ENCODE results near the gene ZNF865. TPM values are rescaled to one million over a fixed set of nuclear protein-coding genes. Genes with fewer than 3 reads are reported as not detected.

ZNF865 gene
- total and polyA plus RNA-seq, 7 experiments from 2014 or later, result 0.06 to 22.7 (median 15.2) TPM

GRCh38 chr19:55600662-55601028 lies 4.8 kb upstream of the ZNF865 start:
- H3K36me3 ChIP-seq (ENCODE audit: control insufficient read depth in 2 of 3, insufficient read depth in 3 of 3, low read length in 3 of 3), result peaks cover 0 to 31% (median 0%) of the 10 kb centered on the region in 3 experiments
- H3K9me3 ChIP-seq (ENCODE audit: control insufficient read depth in 2 of 3, low read length in 3 of 3), result no peaks in the 10 kb centered on the region
- peak overlapping the region; percentile 93 for H3K27ac ChIP-seq (ENCODE audit: low read depth, low read length)
- H3K4me1 ChIP-seq (ENCODE audit: control insufficient read depth in 2 of 2, insufficient read depth in 2 of 2, low read length in 2 of 2), result peaks cover 0 to 17% of the 10 kb centered on the region in 2 donors
- DNase-seq (no peak), ATAC-seq (no peak)
- ChIA-PET CTCF (no interaction called here), POLR2A (interaction anchor here (0.7 to 3.4 kb wide), 8 partner anchors 18 to 124 kb away, joined by 3 to 35 read pairs (median 14); partner anchors contain the start of genes ZNF581, ZNF628 and ZNF784)
- H3K27me3 ChIP-seq (ENCODE audit: control insufficient read depth in 2 of 2, insufficient read depth in 2 of 2, low read length in 2 of 2), result no peaks in the 10 kb centered on the region
- H3K27me3 Mint-ChIP-seq, result no peaks in the 10 kb centered on the region
- peaks cover 22 to 38% (median 33%) of the 10 kb centered on the region in 7 donors for H3K4me1 Mint-ChIP-seq
- H3K4me3 Mint-ChIP-seq, result peak overlapping the region; percentile 76 to 91 (median 87)
- peak overlapping the region; percentile 70 to 94 (median 87) for H3K27ac Mint-ChIP-seq
- H3K9me3 Mint-ChIP-seq, result peaks cover 0 to 7% (median 0%) of the 10 kb centered on the region in 11 donors
- H3K4me3 ChIP-seq (ENCODE audit: low read length), result peak overlapping the region; percentile 63
- intact Hi-C loops (cut with micrococcal nuclease), result loop anchor here in 1 of 2 donors (1.0 kb wide), 1 partner anchor 261 kb away; the partner anchor contains the start of gene KMT5C
- H3K36me3 Mint-ChIP-seq, result peaks cover 3 to 24% (median 14%) of the 10 kb centered on the region in 5 donors

GRCh38 chr19:55601084-55601483 lies 4.4 kb upstream of the ZNF865 start:
- no peak for DNase-seq
- Mint-ChIP-seq H3K4me3 (peak overlapping the region; percentile 76 to 91 (median 87)), H3K27me3 (peaks cover 0 to 3% (median 0%) of the 10 kb centered on the region in 5 donors), H3K4me1 (peaks cover 24 to 41% (median 36%) of the 10 kb centered on the region in 7 donors), H3K27ac (peak overlapping the region; percentile 70 to 94 (median 87)), H3K9me3 (peaks cover 0 to 5% (median 0%) of the 10 kb centered on the region in 11 donors), H3K36me3 (peaks cover 0 to 19% (median 9%) of the 10 kb centered on the region in 5 donors)
- Histone ChIP-seq H3K4me1 (ENCODE audit: control insufficient read depth in 2 of 2, insufficient read depth in 2 of 2, low read length in 2 of 2) (peaks cover 0 to 17% of the 10 kb centered on the region in 2 donors), H3K27me3 (ENCODE audit: control insufficient read depth in 2 of 2, insufficient read depth in 2 of 2, low read length in 2 of 2) (no peaks in the 10 kb centered on the region), H3K9me3 (ENCODE audit: control insufficient read depth in 2 of 3, low read length in 3 of 3) (no peaks in the 10 kb centered on the region), H3K27ac (ENCODE audit: low read depth, low read length) (peak overlapping the region; percentile 93), H3K4me3 (ENCODE audit: low read length) (peak overlapping the region; percentile 63), H3K36me3 (ENCODE audit: control insufficient read depth in 2 of 3, insufficient read depth in 3 of 3, low read length in 3 of 3) (peaks cover 0 to 26% (median 0%) of the 10 kb centered on the region in 3 experiments)
- no peak for ATAC-seq
- CTCF ChIA-PET, result no interaction called here
- intact Hi-C loops (cut with micrococcal nuclease), result no loop called here
- POLR2A ChIA-PET, result interaction anchor here (0.7 to 3.4 kb wide), 6 partner anchors 17 to 53 kb away, joined by 3 to 35 read pairs (median 8); partner anchors contain the start of genes ZNF581 and ZNF784

GRCh38 chr19:55602104-55603001 lies 3.1 kb upstream of the ZNF865 start:
- Histone ChIP-seq H3K36me3 (ENCODE audit: control insufficient read depth in 2 of 3, insufficient read depth in 3 of 3, low read length in 3 of 3) (peaks cover 0 to 15% (median 0%) of the 10 kb centered on the region in 3 experiments), H3K4me3 (ENCODE audit: low read length) (no peak overlapping the region), H3K27me3 (ENCODE audit: control insufficient read depth in 2 of 2, insufficient read depth in 2 of 2, low read length in 2 of 2) (no peaks in the 10 kb centered on the region), H3K4me1 (ENCODE audit: control insufficient read depth in 2 of 2, insufficient read depth in 2 of 2, low read length in 2 of 2) (peaks cover 7 to 24% of the 10 kb centered on the region in 2 donors), H3K27ac (ENCODE audit: low read depth, low read length) (no peak overlapping the region), H3K9me3 (ENCODE audit: control insufficient read depth in 2 of 3, low read length in 3 of 3) (no peaks in the 10 kb centered on the region)
- H3K27me3 Mint-ChIP-seq, result peaks cover 0 to 3% (median 0%) of the 10 kb centered on the region in 5 donors
- peaks cover 0 to 15% (median 6%) of the 10 kb centered on the region in 5 donors for H3K36me3 Mint-ChIP-seq
- H3K4me1 Mint-ChIP-seq, result peaks cover 30 to 53% (median 49%) of the 10 kb centered on the region in 7 donors
- ATAC-seq (no peak), DNase-seq (no peak)
- ChIA-PET POLR2A (interaction anchor here (0.7 to 3.3 kb wide), 2 partner anchors 27 to 37 kb away, joined by 3 to 12 read pairs; no protein-coding TSS in a partner anchor), CTCF (interaction anchor here (0.6 kb wide), 1 partner anchor 19 kb away, joined by 3 read pairs; no protein-coding TSS in a partner anchor)
- intact Hi-C loops (cut with micrococcal nuclease), result no loop called here
- H3K27ac Mint-ChIP-seq, result peak overlapping the region in 5 of 9 donors; percentile 83 to 91 (median 87)
- peaks cover 0 to 4% (median 0%) of the 10 kb centered on the region in 11 donors for H3K9me3 Mint-ChIP-seq
- peak overlapping the region in 5 of 10 donors; percentile 65 to 90 (median 87) for H3K4me3 Mint-ChIP-seq

GRCh38 chr19:55603115-55603514 lies 2.3 kb upstream of the ZNF865 start:
- Mint-ChIP-seq H3K9me3 (peaks cover 0 to 4% (median 0%) of the 10 kb centered on the region in 11 donors), H3K27ac (peak overlapping the region in 6 of 9 donors; percentile 9 to 72 (median 46)), H3K36me3 (peaks cover 0 to 17% (median 6%) of the 10 kb centered on the region in 5 donors), H3K27me3 (peaks cover 0 to 3% (median 0%) of the 10 kb centered on the region in 5 donors), H3K4me3 (peak overlapping the region in 6 of 10 donors; percentile 40 to 94 (median 65)), H3K4me1 (peaks cover 36 to 60% (median 55%) of the 10 kb centered on the region in 7 donors)
- no peaks in the 10 kb centered on the region for H3K9me3 ChIP-seq (ENCODE audit: control insufficient read depth in 2 of 3, low read length in 3 of 3)
- peaks cover 7 to 24% of the 10 kb centered on the region in 2 donors for H3K4me1 ChIP-seq (ENCODE audit: control insufficient read depth in 2 of 2, insufficient read depth in 2 of 2, low read length in 2 of 2)
- CTCF ChIA-PET, result no interaction called here
- no peaks in the 10 kb centered on the region for H3K27me3 ChIP-seq (ENCODE audit: control insufficient read depth in 2 of 2, insufficient read depth in 2 of 2, low read length in 2 of 2)
- H3K36me3 ChIP-seq (ENCODE audit: control insufficient read depth in 2 of 3, insufficient read depth in 3 of 3, low read length in 3 of 3), result peaks cover 0 to 8% (median 0%) of the 10 kb centered on the region in 3 experiments
- intact Hi-C loops (cut with micrococcal nuclease), result no loop called here
- DNase-seq (no peak), ATAC-seq (no peak)
- no peak overlapping the region for H3K27ac ChIP-seq (ENCODE audit: low read depth, low read length)
- H3K4me3 ChIP-seq (ENCODE audit: low read length), result no peak overlapping the region
- POLR2A ChIA-PET, result interaction anchor here (0.6 to 6.9 kb wide), 3 partner anchors 22 to 1232 kb away, joined by 3 to 76 read pairs (median 7); partner anchors contain the start of genes NAT14 and ZNF784

- Mint-ChIP-seq H3K9me3 (peaks cover 0 to 3% (median 0%) of the 10 kb centered on the region in 11 donors), H3K4me3 (peak overlapping the region in 9 of 10 donors; percentile 37 to 98 (median 67)), H3K36me3 (peaks cover 0 to 18% (median 6%) of the 10 kb centered on the region in 5 donors), H3K27me3 (peaks cover 0 to 3% (median 0%) of the 10 kb centered on the region in 5 donors), H3K27ac (peak overlapping the region in 8 of 9 donors; percentile 17 to 72 (median 49)), H3K4me1 (peaks cover 32 to 61% (median 56%) of the 10 kb centered on the region in 7 donors)
- Histone ChIP-seq H3K27ac (ENCODE audit: low read depth, low read length) (no peak overlapping the region), H3K4me3 (ENCODE audit: low read length) (no peak overlapping the region), H3K27me3 (ENCODE audit: control insufficient read depth in 2 of 2, insufficient read depth in 2 of 2, low read length in 2 of 2) (no peaks in the 10 kb centered on the region), H3K36me3 (ENCODE audit: control insufficient read depth in 2 of 3, insufficient read depth in 3 of 3, low read length in 3 of 3) (peaks cover 0 to 10% (median 0%) of the 10 kb centered on the region in 3 experiments), H3K9me3 (ENCODE audit: control insufficient read depth in 2 of 3, low read length in 3 of 3) (no peaks in the 10 kb centered on the region), H3K4me1 (ENCODE audit: control insufficient read depth in 2 of 2, insufficient read depth in 2 of 2, low read length in 2 of 2) (peaks cover 7 to 19% of the 10 kb centered on the region in 2 donors)
- ChIA-PET CTCF (interaction anchor here (3.5 kb wide), 1 partner anchor 28 kb away, joined by 42 read pairs; no protein-coding TSS in a partner anchor), POLR2A (interaction anchor here (0.6 to 6.9 kb wide), 8 partner anchors 21 to 1232 kb away, joined by 3 to 76 read pairs (median 4); partner anchors contain the start of genes LENG8, NAT14, ZNF628 and ZNF784)
- no peak for DNase-seq
- intact Hi-C loops (cut with micrococcal nuclease), result no loop called here
- ATAC-seq, result no peak
Observed at GRCh38 chr19:55603581-55604292, 1.7 kb upstream of the ZNF865 start.

Data from naive thymus-derived CD4-positive, alpha-beta T cell (primary cell).